ENCODE measurements around the gene SSU72. TPM values are rescaled to one million over a fixed set of nuclear protein-coding genes. Genes with fewer than 3 reads are reported as not detected.
A peak's percentile ranks its signal among the peaks of the same experiment; 100 is the strongest.

SSU72 gene
- total RNA-seq, 1 experiment from 2014 or later, result 217 TPM

DNA sequence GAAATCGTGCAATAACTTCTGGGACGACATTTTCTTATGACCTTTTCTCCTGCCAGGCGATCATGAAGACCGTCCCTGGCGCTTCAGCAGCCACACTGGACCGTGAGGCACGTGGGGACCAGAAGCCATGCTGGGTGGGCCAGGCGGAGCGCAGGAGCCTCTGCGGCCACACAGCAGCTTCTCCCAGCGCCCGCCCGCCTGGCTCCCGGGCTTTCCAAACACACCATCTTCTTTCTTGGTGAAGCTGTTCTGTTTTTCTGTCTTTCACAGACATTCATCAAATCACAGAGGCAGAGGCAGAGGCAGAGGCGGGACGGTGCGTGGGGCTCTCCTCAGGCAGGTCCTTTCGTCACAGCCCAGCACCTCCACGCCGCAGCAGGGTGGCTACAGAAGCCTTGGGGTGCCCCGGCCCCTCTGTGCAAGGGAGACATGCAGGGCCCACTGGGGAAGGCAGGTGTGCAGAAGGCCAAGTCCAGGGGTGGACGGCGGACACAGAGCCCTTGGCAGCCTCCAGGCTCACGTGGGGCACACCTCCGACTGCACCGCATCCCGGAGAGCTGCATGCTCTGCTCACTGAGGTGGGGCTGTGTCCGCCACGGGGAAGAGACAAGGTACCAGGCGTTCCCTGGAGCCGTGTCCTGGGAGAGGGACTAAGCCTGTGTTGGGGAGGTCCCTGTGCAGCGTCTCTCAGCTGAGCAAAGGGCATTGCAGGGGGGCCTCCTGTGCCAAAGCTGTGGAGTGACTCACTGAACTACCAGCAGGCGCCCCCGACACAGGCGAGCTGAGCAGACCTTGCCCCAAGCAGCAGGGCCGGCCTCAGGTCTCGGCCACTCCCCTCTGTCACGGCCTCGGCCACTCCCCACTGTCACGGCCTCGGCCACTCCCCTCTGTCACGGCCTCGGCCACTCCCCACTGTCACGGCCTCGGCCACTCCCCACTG, 31.6 kb downstream of the SSU72 start:
- ATAC-seq, result peak; percentile 18
- no peak overlapping the region for H3K27ac ChIP-seq (ENCODE audit: low read length)
- no peak overlapping the region for H3K4me3 ChIP-seq (ENCODE audit: low read depth in 2 of 2, low read length in 2 of 2)
- no peaks in the 10 kb centered on the region; the same call in none of the 2 replicates for H3K36me3 ChIP-seq (ENCODE audit: control insufficient read depth, insufficient read depth, low read length)
- DNase-seq (ENCODE audit: low read depth, low spot score), result no peak
- intact Hi-C loops (cut with micrococcal nuclease; ENCODE audit: unreplicated experiment), result no loop called here
- POLR2A ChIA-PET, result no interaction called here
- no TSS peak for BruUV-seq (replicated peaks)
- H3K9me3 ChIP-seq (ENCODE audit: control insufficient read depth, insufficient read depth, low read depth, low read length), result no peaks in the 10 kb centered on the region
- H3K4me1 ChIP-seq (ENCODE audit: control insufficient read depth, insufficient read depth, low read length), result no peaks in the 10 kb centered on the region
- H3K27me3 ChIP-seq (ENCODE audit: control insufficient read depth, insufficient read depth, low read length), result no peaks in the 10 kb centered on the region
- CTCF ChIA-PET, result no interaction called here
- in situ Hi-C loops (cut with HindIII; ENCODE audit: low pct_unique_long_range_greater_than_20kb, low sequenced_read_pairs), result no loop called here
- TF ChIP-seq POLR2AphosphoS5 (IDR thresholded peaks at IDR 0.05; ENCODE audit: low read depth, low read length) (no peak), SIN3A (IDR thresholded peaks at IDR 0.05; ENCODE audit: borderline replicate concordance, insufficient read depth, low read depth, low read length) (no peak), TCF7L2 (IDR thresholded peaks at IDR 0.05; ENCODE audit: low read depth, low read length) (no peak)
- TF ChIP-seq, protein P1, sequence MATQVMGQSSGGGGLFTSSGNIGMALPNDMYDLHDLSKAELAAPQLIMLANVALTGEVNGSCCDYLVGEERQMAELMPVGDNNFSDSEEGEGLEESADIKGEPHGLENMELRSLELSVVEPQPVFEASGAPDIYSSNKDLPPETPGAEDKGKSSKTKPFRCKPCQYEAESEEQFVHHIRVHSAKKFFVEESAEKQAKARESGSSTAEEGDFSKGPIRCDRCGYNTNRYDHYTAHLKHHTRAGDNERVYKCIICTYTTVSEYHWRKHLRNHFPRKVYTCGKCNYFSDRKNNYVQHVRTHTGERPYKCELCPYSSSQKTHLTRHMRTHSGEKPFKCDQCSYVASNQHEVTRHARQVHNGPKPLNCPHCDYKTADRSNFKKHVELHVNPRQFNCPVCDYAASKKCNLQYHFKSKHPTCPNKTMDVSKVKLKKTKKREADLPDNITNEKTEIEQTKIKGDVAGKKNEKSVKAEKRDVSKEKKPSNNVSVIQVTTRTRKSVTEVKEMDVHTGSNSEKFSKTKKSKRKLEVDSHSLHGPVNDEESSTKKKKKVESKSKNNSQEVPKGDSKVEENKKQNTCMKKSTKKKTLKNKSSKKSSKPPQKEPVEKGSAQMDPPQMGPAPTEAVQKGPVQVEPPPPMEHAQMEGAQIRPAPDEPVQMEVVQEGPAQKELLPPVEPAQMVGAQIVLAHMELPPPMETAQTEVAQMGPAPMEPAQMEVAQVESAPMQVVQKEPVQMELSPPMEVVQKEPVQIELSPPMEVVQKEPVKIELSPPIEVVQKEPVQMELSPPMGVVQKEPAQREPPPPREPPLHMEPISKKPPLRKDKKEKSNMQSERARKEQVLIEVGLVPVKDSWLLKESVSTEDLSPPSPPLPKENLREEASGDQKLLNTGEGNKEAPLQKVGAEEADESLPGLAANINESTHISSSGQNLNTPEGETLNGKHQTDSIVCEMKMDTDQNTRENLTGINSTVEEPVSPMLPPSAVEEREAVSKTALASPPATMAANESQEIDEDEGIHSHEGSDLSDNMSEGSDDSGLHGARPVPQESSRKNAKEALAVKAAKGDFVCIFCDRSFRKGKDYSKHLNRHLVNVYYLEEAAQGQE (IDR thresholded peaks at IDR 0.05; ENCODE audit: insufficient read depth in 1 of 2, low read depth in 2 of 2, low read length in 1 of 2), result no peak
- TF ChIP-seq, protein P2, sequence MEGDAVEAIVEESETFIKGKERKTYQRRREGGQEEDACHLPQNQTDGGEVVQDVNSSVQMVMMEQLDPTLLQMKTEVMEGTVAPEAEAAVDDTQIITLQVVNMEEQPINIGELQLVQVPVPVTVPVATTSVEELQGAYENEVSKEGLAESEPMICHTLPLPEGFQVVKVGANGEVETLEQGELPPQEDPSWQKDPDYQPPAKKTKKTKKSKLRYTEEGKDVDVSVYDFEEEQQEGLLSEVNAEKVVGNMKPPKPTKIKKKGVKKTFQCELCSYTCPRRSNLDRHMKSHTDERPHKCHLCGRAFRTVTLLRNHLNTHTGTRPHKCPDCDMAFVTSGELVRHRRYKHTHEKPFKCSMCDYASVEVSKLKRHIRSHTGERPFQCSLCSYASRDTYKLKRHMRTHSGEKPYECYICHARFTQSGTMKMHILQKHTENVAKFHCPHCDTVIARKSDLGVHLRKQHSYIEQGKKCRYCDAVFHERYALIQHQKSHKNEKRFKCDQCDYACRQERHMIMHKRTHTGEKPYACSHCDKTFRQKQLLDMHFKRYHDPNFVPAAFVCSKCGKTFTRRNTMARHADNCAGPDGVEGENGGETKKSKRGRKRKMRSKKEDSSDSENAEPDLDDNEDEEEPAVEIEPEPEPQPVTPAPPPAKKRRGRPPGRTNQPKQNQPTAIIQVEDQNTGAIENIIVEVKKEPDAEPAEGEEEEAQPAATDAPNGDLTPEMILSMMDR (IDR thresholded peaks at IDR 0.05), result no peak

DNA sequence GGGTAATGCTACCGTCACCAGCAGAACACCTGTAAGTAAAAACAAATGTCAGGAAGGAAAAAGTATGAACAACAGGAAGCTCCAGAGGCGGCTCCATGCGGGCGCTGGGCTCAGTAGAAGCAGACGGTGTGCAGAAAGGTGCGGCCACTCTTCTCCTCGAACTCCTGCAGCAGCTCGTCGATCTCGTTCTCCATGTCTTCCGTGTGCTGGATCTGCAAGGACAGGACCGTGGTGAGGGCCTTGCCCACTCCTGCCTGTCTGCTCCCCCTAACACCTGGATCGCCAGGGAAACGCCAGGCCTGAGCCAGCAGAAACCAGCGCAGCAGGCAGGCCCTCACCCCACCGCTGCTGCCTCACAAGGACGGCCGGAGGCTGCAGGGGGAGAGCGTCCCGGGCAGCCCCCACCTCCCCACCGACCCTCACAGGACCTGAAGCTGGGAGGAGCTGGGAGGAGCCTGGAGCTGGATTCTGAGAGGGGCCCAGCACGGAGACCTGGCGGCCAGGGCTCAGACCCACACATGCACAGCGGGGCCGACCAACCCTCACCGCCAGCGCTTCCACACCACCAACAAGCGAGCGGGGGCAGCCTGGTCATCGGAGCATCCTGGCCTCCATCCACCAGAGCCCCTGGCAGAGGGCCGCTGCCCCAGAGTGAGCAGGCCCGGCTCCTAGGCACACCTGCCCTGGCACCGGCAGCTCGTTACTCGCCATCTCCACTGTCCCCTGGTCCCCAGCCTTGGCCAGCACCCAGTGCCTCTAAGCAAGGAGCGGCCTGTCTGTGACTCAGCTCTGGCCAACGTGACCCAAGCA, 32.5 kb downstream of the SSU72 start:
- no peaks in the 10 kb centered on the region; the same call in none of the 2 replicates for H3K36me3 ChIP-seq (ENCODE audit: control insufficient read depth, insufficient read depth, low read length)
- H3K4me3 ChIP-seq (ENCODE audit: low read depth in 2 of 2, low read length in 2 of 2), result no peak overlapping the region
- CTCF ChIA-PET, result no interaction called here
- 0 out of 2 replicates have a peak, but pooled peaks have one; percentile 14 for ATAC-seq
- in situ Hi-C loops (cut with HindIII; ENCODE audit: low pct_unique_long_range_greater_than_20kb, low sequenced_read_pairs), result no loop called here
- no TSS peak for BruUV-seq (replicated peaks)
- no peak overlapping the region for H3K27ac ChIP-seq (ENCODE audit: low read length)
- intact Hi-C loops (cut with micrococcal nuclease; ENCODE audit: unreplicated experiment), result no loop called here
- no peak for DNase-seq (ENCODE audit: low read depth, low spot score)
- POLR2A ChIA-PET, result no interaction called here
- H3K9me3 ChIP-seq (ENCODE audit: control insufficient read depth, insufficient read depth, low read depth, low read length), result no peaks in the 10 kb centered on the region
- H3K27me3 ChIP-seq (ENCODE audit: control insufficient read depth, insufficient read depth, low read length), result no peaks in the 10 kb centered on the region
- no peaks in the 10 kb centered on the region for H3K4me1 ChIP-seq (ENCODE audit: control insufficient read depth, insufficient read depth, low read length)
- TF ChIP-seq, protein P1 (IDR thresholded peaks at IDR 0.05; ENCODE audit: insufficient read depth in 1 of 2, low read depth in 2 of 2, low read length in 1 of 2), result no peak
- TF ChIP-seq, protein P2 (IDR thresholded peaks at IDR 0.05), result no peak
- TF ChIP-seq SIN3A (IDR thresholded peaks at IDR 0.05; ENCODE audit: borderline replicate concordance, insufficient read depth, low read depth, low read length) (no peak), TCF7L2 (IDR thresholded peaks at IDR 0.05; ENCODE audit: low read depth, low read length) (no peak), POLR2AphosphoS5 (IDR thresholded peaks at IDR 0.05; ENCODE audit: low read depth, low read length) (no peak)

Measured in Panc1 (cell line).